ENCODE measurements around the gene ARHGEF12.

Gene ARHGEF12

DNA sequence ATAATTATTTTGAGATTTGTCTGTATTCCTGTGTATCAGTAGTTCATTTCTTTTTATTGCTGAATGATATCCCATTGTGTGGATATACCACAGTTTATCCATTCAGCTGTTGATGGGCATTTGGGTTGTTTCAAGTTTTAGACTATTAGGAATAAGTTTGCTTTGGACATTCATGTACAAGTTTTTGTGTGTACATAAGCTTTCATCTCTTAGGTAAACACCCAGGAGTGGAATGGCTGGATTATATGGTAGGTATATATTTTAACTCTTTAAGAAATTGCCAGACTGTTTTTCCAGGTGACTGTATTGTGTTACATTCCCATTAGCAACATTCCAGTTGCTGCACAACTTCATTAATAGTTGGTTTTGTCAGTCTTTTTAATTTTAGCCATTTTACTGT, 52.0 kb downstream of the ARHGEF12 start:
- no peak for DNase-seq (ENCODE audit: low read depth)

- DNase-seq (ENCODE audit: low read depth), result no peak
Measured at GRCh38 chr11:120389693-120390584, 53.7 kb downstream of the ARHGEF12 start.

DNA sequence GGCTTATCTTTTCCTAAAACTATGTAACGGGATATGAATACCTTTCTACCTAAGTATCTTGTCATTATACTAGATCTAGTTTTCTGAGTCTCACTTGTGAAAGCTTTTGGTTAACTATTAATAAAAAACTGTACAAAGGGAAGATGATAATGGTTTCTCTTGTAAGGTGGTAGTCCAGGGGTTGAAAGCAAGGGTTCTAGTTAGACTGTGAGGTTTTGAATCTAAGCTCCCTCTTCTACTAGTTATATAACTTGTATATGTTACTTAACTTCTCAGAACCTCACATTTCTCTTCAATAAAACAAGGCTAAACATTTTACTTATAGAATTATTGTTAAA, 54.3 kb downstream of the ARHGEF12 start:
- DNase-seq (ENCODE audit: low read depth), result no peak

DNA sequence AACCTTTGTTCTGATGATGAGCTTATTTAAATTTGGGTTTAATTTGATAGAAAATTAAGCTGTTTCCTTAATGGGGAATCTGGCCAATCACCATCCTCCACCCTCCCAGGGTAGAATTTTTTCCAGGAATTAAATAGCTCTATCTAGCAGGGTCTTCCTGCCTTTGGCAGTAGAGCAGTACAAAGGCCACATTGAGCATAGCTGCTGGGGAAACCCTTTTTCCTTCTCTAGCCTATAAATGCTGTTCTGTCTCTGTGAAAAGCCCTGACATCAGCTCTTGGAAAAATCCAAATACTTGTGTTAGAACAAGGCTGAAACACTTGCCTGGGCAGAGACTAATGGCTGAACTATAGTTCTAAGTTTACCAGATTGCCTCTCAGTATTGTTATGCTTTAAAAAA, 55.1 kb downstream of the ARHGEF12 start:
- no peak for DNase-seq (ENCODE audit: low read depth)

GRCh38 chr11:120391854-120392253, 55.6 kb downstream of the ARHGEF12 start:
- no peak for DNase-seq (ENCODE audit: low read depth)

GRCh38 chr11:120392314-120392713, 56.1 kb downstream of the ARHGEF12 start:
- no peak for DNase-seq (ENCODE audit: low read depth)

GRCh38 chr11:120392793-120393192, 56.6 kb downstream of the ARHGEF12 start:
- peak; percentile 77 for DNase-seq (ENCODE audit: low read depth)

DNA sequence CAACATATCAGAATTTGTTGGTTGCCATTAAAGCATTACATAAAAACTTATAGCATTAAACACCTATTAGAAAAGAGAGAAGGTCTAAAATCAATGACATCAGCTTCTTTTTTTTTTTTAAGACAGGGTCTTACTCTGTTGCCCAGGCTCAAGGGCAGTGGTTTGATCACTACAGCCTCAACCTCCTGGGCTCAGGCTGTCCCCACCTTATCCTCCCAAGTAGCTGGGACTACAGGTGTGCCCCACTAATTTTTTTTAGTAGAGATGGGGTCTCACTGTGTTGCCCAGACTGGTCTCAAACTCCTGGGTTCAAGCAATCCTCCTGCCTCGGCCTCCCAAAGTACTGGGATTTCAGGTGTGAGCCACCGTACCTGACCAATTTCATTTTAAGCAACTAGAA, 57.9 kb downstream of the ARHGEF12 start:
- no peak for DNase-seq (ENCODE audit: low read depth)

GRCh38 chr11:120395778-120396177, 59.6 kb downstream of the ARHGEF12 start:
- DNase-seq (ENCODE audit: low read depth), result no peak

GRCh38 chr11:120398132-120398531, 61.9 kb downstream of the ARHGEF12 start:
- DNase-seq (ENCODE audit: low read depth), result no peak

DNA sequence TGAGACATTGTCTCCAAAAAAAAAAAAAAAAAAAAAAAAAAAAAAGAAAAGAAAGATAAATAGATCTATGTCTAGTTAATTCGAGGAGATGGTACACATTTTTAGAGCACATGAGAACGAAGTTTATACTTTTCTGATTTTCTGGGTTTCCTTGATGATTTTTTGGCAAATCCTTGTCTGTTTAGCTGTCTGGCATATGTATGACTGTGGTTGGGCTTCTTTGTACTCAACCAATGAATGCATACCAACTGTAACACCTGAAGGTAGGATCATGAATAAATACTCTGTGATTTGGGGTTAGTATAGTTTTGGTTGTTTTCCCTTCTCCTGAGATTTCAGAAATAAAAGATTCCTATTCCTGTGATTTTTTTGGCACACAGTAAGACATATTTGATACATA, 63.1 kb downstream of the ARHGEF12 start:
- no peak for DNase-seq (ENCODE audit: low read depth)

DNA sequence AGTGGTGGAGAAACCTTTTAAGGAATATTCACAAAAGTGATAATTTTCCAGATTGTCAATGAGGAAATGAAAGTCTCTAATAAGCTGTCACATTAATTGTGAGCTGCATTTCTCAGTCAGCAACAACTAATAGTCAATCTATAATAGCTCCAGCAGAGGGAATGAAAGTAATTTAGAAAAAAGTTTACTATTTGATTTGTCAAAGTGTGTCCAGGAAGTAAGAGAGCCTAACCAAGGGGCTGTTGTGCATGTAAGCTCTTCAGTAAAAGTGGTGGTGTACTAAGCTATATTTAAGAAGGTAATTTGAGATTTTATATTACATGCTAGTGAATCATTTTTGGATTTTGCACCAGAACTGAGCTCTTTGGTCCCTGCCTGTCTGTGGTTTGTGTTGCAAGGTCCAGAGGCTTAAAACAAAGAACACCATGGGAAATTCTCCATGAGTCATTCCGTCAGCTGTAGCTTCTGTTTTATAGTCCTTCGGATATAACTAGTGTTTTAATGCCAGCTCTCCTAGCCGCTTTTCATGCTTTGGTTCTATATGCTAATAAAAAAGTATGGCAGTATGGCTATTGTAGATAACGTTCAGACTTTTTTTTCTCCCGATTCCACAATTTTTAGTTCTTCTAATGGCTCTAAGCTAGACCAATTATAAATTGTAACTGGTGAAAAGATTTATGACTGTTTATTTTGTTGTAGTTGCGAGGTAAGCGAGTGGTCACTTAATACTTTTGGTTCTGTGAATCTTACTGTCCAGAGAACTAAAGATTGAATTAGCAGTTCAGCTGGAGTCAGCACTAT, 64.6 kb downstream of the ARHGEF12 start:
- DNase-seq (ENCODE audit: low read depth), result peak; percentile 99

- peak; percentile 58 for DNase-seq (ENCODE audit: low read depth)
Measured at GRCh38 chr11:120401506-120401905, 65.3 kb downstream of the ARHGEF12 start.

DNA sequence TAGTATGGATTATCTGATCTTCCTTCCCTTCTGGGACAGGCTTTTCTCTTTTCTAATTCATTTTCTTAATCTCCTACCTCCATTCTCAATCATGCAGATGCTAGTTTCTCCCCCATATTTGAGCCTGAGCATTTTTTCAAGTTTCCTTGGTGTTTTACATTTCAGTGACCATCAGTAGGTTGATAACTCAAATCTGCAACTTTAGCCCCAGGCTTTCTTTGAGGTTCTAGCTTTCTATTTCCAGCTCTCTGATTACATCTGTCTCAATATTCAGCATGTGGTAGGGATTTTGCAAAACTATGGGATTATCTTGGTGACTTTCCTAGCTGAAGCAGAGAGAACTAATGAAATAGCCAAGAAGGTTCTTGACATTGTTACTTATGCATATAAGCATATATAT, 67.8 kb downstream of the ARHGEF12 start:
- DNase-seq (ENCODE audit: low read depth), result no peak

GRCh38 chr11:120404495-120404894, 68.3 kb downstream of the ARHGEF12 start:
- no peak for DNase-seq (ENCODE audit: low read depth)

GRCh38 chr11:120409655-120410054, 73.4 kb downstream of the ARHGEF12 start:
- no peak for DNase-seq (ENCODE audit: low read depth)

GRCh38 chr11:120410622-120411380, 74.6 kb downstream of the ARHGEF12 start:
- no peak for DNase-seq (ENCODE audit: low read depth)

DNA sequence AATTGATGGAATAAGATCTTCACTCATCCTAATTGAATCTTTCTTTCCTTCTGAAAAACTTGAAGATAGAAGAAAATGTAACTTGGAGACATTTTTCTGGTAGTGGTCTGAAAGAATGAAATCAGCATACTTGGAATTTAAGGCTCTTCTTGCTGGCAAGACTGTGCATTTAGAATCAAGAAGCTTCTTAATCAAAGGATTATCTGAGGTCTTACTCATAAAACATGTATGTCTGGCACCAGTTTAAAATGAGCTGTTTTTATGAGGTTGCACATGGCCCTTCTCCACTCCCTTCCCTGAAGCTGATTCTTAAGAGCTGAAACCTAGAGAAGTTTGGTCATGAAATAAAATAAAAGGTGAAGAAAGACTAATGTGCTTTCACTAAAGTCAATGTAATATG, 77.3 kb downstream of the ARHGEF12 start:
- DNase-seq (ENCODE audit: low read depth), result peak; percentile 93

GRCh38 chr11:120420572-120420971, 84.4 kb downstream of the ARHGEF12 start:
- DNase-seq (ENCODE audit: low read depth), result no peak

DNA sequence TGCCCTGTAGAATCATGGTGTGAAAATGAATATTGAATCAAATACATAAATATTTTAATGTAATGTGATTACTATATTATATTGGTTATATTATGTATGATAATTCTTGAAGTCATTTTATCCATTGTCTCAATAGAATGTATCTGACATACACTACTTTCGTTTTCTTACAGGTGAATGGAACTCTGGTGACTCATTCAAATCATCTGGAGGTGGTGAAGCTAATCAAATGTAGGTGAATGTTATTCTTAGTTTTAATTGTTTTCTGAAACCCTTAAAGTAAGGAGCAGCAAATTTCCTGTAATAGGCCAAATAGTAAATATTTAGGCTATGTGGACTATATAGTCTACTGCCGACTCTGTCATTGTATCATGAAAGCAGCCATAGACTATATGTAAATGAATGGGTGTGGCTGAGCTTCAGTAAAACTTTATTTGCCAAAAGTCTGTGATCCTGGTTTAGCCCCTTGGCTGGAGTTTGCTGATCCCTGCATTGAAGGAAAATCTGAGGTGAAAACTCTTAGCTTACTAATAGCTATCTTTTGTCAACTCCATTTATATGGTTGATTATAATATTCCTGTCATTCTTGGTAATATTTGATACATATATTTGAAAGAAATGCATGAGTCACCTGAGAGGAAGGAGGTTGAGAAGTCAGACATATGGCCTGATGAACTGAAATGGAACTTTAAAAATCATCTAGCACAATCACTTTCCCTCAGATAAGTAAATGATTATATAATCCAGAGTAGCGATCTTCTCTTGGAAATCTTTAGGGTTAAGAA, 88.2 kb downstream of the ARHGEF12 start:
- peak; percentile 36 for DNase-seq (ENCODE audit: low read depth)

GRCh38 chr11:120424970-120425332, 88.7 kb downstream of the ARHGEF12 start:
- DNase-seq (ENCODE audit: low read depth), result no peak

DNA sequence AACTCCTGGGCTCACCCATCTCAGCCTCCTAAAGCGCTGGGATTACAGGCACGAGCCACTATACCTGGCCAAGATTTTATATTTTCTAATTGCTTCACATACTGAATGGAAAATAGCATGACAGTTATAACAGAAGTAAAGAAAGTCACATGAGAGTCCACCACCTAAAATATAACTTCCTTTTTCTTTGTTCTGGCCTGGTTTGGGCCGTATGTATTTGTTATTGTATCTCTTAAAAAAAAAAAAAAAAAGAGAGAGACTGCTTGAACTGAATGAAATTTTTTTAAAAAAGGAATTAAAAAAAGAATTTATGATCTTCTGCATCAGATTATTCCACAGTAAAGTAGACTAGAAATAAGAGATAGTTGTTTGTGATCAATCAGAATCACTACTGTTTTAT, 89.3 kb downstream of the ARHGEF12 start:
- no peak for DNase-seq (ENCODE audit: low read depth)
